Esophagus squamous epithelium (tissue), 5 donors: Measurements from ENCODE around the gene PDE4C. TPM values are rescaled to one million over a fixed set of nuclear protein-coding genes. Genes with fewer than 3 reads are reported as not detected.

Experiments
- DNase-seq: peaks from one replicate; lab custom pipeline; 2025; lab: John Stamatoyannopoulos, UW
- H3K27ac ChIP-seq, 4 donors: fragments of 200-600 bp; sonication (generic); one replicate each; pipeline ENCODE4 v1.5.1; 2016 to 2019; ENCODE audit warnings: mild to moderate bottlenecking in 1 of 4
- H3K27me3 ChIP-seq, 4 donors: fragments of 200-600 bp; sonication (generic); 1 replicate in 3 of 4; 2 replicates in 1 of 4; pipeline versions ENCODE4 v1.5.1 to v1.6.0; 2017 to 2021; ENCODE audit warnings: antibody characterized with exemption in 1 of 4
- H3K36me3 ChIP-seq, 3 donors: fragments of 200-600 bp; sonication (generic); one replicate each; pipeline ENCODE4 v1.5.1; 2016 to 2019
- H3K4me1 ChIP-seq, 3 donors: fragments of 200-600 bp; sonication (generic); one replicate each; pipeline ENCODE4 v1.5.1; 2017 to 2019
- H3K4me3 ChIP-seq, 4 donors: fragments of 200-600 bp; sonication (generic); 1 replicate in 3 of 4; 2 replicates in 1 of 4; pipeline ENCODE4 v1.5.1; 2016 to 2019; ENCODE audit warnings: mild to moderate bottlenecking in 2 of 4, moderate library complexity in 1 of 4
- H3K9me3 ChIP-seq, 3 donors: fragments of 200-600 bp; sonication (generic); one replicate each; pipeline ENCODE4 v1.5.1; 2016 to 2019
- CTCF ChIP-seq, 6 experiments: fragments of 450-650 bp in 4 of 6; fragments of 200-600 bp in 2 of 6; sonication (generic) in 2 of 6; IDR thresholded peaks; one replicate each; pipeline ENCODE4 v1.5.1; 2016 to 2019; ENCODE audit warnings: antibody characterized with exemption in 6 of 6, mild to moderate bottlenecking in 4 of 6, moderate library complexity in 4 of 6
- POLR2A ChIP-seq, 4 donors: fragments of 450-650 bp; IDR thresholded peaks; one replicate each; pipeline ENCODE4 v1.6.1; 2017; ENCODE audit warnings: antibody characterized with exemption in 4 of 4, mild to moderate bottlenecking in 4 of 4, moderate library complexity in 3 of 4
- WGBS, 2 donors: methylation state at CpG; one replicate each; pipeline ENCODE4 v1.1.5; 2018; 5-methylcytosine and 5-hydroxymethylcytosine counted together
- intact Hi-C: fragments of 100-400 bp; cut with DNase I; formaldehyde crosslinking; loops from one replicate; pipeline ENCODE4 v1.15.0; 2022
- total RNA-seq, 4 donors: library from RNA; depleted of rRNA; stranded (reverse); fragments of >200 nt; gene quantifications; one replicate each; pipeline ENCODE4 v1.1.0, GENCODE V29; 2016
- donor health status: DM: yes; HTN: yes; CAD: no.

The PDE4C gene
- total RNA-seq, 4 donors from 2014 or later, result 0.76 TPM; not detected in 3

DNA sequence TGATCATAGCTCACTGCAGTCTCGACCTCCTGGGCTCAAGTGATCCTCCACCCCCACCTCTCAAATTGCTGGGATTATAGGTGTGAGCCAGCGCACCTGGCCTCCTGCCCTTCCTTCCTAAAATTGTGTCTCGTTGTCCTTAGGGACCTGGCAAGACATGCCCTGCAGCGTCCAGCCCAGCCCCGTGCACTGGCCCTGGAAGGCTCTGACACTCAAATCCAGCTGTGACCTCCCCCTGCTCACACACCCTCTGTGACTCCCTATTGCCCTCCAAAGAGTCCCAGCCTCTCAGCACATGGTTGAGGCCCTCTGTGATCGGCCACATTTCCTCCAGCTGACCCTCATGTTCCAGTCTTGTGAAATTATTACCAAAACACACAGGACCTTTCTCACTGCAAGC is 28.3 kb downstream of the PDE4C start:
- Histone ChIP-seq H3K4me1 (peaks cover 21 to 30% (median 24%) of the 10 kb centered on the region in 3 donors), H3K9me3 (no peaks in the 10 kb centered on the region), H3K27me3 (no peaks in the 10 kb centered on the region), H3K27ac (no peak overlapping the region), H3K36me3 (peaks cover 0 to 46% (median 3%) of the 10 kb centered on the region in 3 donors), H3K4me3 (no peak overlapping the region)
- no peak for TF ChIP-seq POLR2A (IDR thresholded peaks at IDR 0.05)
- TF ChIP-seq CTCF (IDR thresholded peaks at IDR 0.05), result no peak
- 66 to 68% methylated on average over 6 of the region's 6 CpGs for WGBS, 2 donors
- intact Hi-C loops, result loop anchor here (5.0 kb wide), 1 partner anchor 59 kb away; a partner anchor contains a TSS
- no peak for DNase-seq

DNA sequence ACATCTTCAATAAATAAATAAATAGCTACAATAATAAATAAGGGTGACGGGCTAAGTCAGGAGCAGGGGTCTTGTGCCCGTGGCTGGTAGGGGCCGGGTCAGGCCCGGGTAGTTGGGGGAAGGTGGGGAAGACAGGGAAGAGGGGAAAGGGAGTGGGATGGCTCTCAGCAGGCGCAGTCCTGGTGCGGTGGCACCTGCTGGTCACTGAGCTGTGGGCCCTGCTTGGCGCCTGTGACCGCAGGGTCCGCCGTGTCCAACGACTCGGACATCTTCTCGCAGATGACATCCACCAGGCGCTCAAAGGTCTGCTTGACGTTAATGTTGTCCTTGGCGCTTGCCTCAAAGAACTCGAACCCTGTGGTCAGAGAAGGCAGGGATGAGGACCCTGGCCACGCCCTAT is 28.9 kb downstream of the PDE4C start:
- intact Hi-C loops, result loop anchor here (5.0 kb wide), 1 partner anchor 60 kb away; a partner anchor contains a TSS

GRCh38 chr19:18196511-18196845 is 29.8 kb downstream of the PDE4C start:
- Histone ChIP-seq H3K27me3 (no peaks in the 10 kb centered on the region), H3K36me3 (peaks cover 0 to 46% (median 3%) of the 10 kb centered on the region in 3 donors), H3K9me3 (no peaks in the 10 kb centered on the region), H3K4me1 (peaks cover 22 to 32% (median 24%) of the 10 kb centered on the region in 3 donors), H3K4me3 (no peak overlapping the region), H3K27ac (no peak overlapping the region)
- DNase-seq, result no peak
- intact Hi-C loops, result loop anchor here (5.0 kb wide), 1 partner anchor 61 kb away; a partner anchor contains a TSS
- WGBS, 2 donors, result 79 to 82% methylated on average over 4 to 7 of the region's 7 CpGs
- no peak for TF ChIP-seq CTCF (IDR thresholded peaks at IDR 0.05)
- TF ChIP-seq POLR2A (IDR thresholded peaks at IDR 0.05), result no peak

More for the DNA sequence above, 28.9 kb downstream of the PDE4C start:
- no peak overlapping the region for H3K4me3 ChIP-seq
- H3K36me3 ChIP-seq, result peaks cover 0 to 46% (median 3%) of the 10 kb centered on the region in 3 donors
- WGBS, 2 donors, result 87 to 89% methylated on average over 13 to 17 of the region's 18 CpGs
- no peak for TF ChIP-seq POLR2A (IDR thresholded peaks at IDR 0.05)
- no peak for TF ChIP-seq CTCF (IDR thresholded peaks at IDR 0.05)
- DNase-seq, result no peak
- H3K9me3 ChIP-seq, result no peaks in the 10 kb centered on the region
- no peaks in the 10 kb centered on the region for H3K27me3 ChIP-seq
- no peak overlapping the region for H3K27ac ChIP-seq
- peaks cover 17 to 24% (median 18%) of the 10 kb centered on the region in 3 donors for H3K4me1 ChIP-seq

GRCh38 chr19:18194554-18195238 is 31.5 kb downstream of the PDE4C start:
- Histone ChIP-seq H3K36me3 (peaks cover 0 to 38% (median 3%) of the 10 kb centered on the region in 3 donors), H3K27ac (peak overlapping the region; percentile 12 to 93 (median 60)), H3K4me3 (peak overlapping the region in 3 of 4 donors; percentile 13 to 89 (median 84)), H3K4me1 (peaks cover 24 to 34% (median 24%) of the 10 kb centered on the region in 3 donors), H3K27me3 (no peaks in the 10 kb centered on the region), H3K9me3 (no peaks in the 10 kb centered on the region)
- intact Hi-C loops, result loop anchor here (5.0 kb wide), 1 partner anchor 63 kb away; a partner anchor contains a TSS
- no peak for DNase-seq
- 5 to 26% methylated on average over 6 to 8 of the region's 27 CpGs for WGBS, 2 donors
- TF ChIP-seq CTCF (IDR thresholded peaks at IDR 0.05), result no peak
- no peak for TF ChIP-seq POLR2A (IDR thresholded peaks at IDR 0.05)

DNA sequence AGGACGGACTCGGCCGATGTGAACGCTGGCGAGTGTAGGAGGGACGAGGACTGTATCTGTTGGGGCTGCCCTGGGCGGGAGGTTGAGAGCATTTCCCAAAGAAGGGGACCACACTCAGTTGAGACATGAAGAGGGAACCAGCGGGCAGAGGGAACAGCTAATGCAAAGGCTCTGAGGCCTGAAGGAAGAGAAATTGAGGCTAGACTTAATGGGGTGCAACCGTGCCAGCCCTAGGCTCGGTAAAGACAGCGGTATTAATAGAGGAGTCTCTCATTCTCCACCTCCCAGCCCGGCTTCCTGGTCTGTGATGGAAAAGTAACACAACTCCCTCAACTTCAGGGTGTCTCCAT is 32.1 kb downstream of the PDE4C start:
- intact Hi-C loops, result no loop called here
- Histone ChIP-seq H3K9me3 (no peaks in the 10 kb centered on the region), H3K27ac (peak overlapping the region; percentile 30 to 93 (median 82)), H3K4me3 (peak overlapping the region in 3 of 4 donors; percentile 70 to 89 (median 84)), H3K27me3 (no peaks in the 10 kb centered on the region), H3K36me3 (peaks cover 0 to 33% (median 3%) of the 10 kb centered on the region in 3 donors), H3K4me1 (peaks cover 24 to 34% (median 24%) of the 10 kb centered on the region in 3 donors)
- DNase-seq, result no peak
- TF ChIP-seq CTCF (IDR thresholded peaks at IDR 0.05) (no peak), POLR2A (IDR thresholded peaks at IDR 0.05) (no peak)
- WGBS, 2 donors, result 46 to 52% methylated on average over 10 of the region's 12 CpGs
